Progenitor cell of endocrine pancreas (in vitro differentiated cells): Measurements from ENCODE around the gene CNOT6L. TPM values are rescaled to one million over a fixed set of nuclear protein-coding genes. Genes with fewer than 3 reads are reported as not detected.
A peak's percentile ranks its signal among the peaks of the same experiment; 100 is the strongest.

Experiments
- DNase-seq: peaks from one replicate; pipeline ENCODE4 v3.0.0; 2021; ENCODE audit warnings: low spot score; ENCODE audit not compliant: unreplicated experiment
- H3K27ac Mint-ChIP-seq: 2 replicates; pipeline ENCODE4 v1.8.0; 2021; ENCODE audit warnings: mild to moderate bottlenecking, moderate library complexity, mixed read lengths
- H3K27me3 Mint-ChIP-seq: 2 replicates; pipeline ENCODE4 v1.8.0; 2021; ENCODE audit warnings: mixed read lengths
- H3K36me3 Mint-ChIP-seq: 2 replicates; pipeline ENCODE4 v1.8.0; 2022; ENCODE audit warnings: mixed read lengths; ENCODE audit not compliant: insufficient read depth
- H3K4me1 Mint-ChIP-seq: 2 replicates; pipeline ENCODE4 v1.8.0; 2021; ENCODE audit warnings: low read depth, mixed read lengths
- H3K4me3 Mint-ChIP-seq: 2 replicates; pipeline ENCODE4 v1.8.0; 2021; ENCODE audit warnings: low read depth, mild to moderate bottlenecking, moderate library complexity, mixed read lengths
- H3K9me3 Mint-ChIP-seq: 2 replicates; pipeline ENCODE4 v1.8.0; 2021; ENCODE audit warnings: low read depth, mixed read lengths
- total RNA-seq: library from RNA; stranded (reverse); gene quantifications from 2 replicates; pipeline ENCODE4 v1.2.1, GENCODE V29; 2021
- TF ChIP-seq, protein P1 (sequence below): fragments of 200-600 bp; sonication (generic); IDR thresholded peaks from one replicate; pipeline ENCODE4 v1.5.0; 2021; ENCODE audit warnings: antibody characterized with exemption, mild to moderate bottlenecking; ENCODE audit not compliant: unreplicated experiment

Gene CNOT6L
- total RNA-seq, 1 donor from 2014 or later: 39.7 TPM

GRCh38 chr4:77697860-77698590 lies 121.1 kb downstream of the CNOT6L start:
- Mint-ChIP-seq H3K27me3 (no peaks in the 10 kb centered on the region), H3K27ac (no peak overlapping the region), H3K4me3 (no peak overlapping the region), H3K9me3 (no peaks in the 10 kb centered on the region), H3K36me3 (no peaks in the 10 kb centered on the region), H3K4me1 (peaks cover 21% of the 10 kb centered on the region)
- TF ChIP-seq, protein P1, sequence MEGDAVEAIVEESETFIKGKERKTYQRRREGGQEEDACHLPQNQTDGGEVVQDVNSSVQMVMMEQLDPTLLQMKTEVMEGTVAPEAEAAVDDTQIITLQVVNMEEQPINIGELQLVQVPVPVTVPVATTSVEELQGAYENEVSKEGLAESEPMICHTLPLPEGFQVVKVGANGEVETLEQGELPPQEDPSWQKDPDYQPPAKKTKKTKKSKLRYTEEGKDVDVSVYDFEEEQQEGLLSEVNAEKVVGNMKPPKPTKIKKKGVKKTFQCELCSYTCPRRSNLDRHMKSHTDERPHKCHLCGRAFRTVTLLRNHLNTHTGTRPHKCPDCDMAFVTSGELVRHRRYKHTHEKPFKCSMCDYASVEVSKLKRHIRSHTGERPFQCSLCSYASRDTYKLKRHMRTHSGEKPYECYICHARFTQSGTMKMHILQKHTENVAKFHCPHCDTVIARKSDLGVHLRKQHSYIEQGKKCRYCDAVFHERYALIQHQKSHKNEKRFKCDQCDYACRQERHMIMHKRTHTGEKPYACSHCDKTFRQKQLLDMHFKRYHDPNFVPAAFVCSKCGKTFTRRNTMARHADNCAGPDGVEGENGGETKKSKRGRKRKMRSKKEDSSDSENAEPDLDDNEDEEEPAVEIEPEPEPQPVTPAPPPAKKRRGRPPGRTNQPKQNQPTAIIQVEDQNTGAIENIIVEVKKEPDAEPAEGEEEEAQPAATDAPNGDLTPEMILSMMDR: peak; percentile 38
- no peak for DNase-seq

- no peak for DNase-seq
- Mint-ChIP-seq H3K27me3 (no peaks in the 10 kb centered on the region), H3K4me3 (no peak overlapping the region), H3K9me3 (no peaks in the 10 kb centered on the region), H3K4me1 (peaks cover 21% of the 10 kb centered on the region), H3K27ac (no peak overlapping the region), H3K36me3 (no peaks in the 10 kb centered on the region)
- TF ChIP-seq, protein P1: no peak
Observed at GRCh38 chr4:77695774-77696173, 123.4 kb downstream of the CNOT6L start.

- H3K4me1 Mint-ChIP-seq: peaks cover 10% of the 10 kb centered on the region
- no peaks in the 10 kb centered on the region for H3K9me3 Mint-ChIP-seq
- no peak for DNase-seq
- H3K36me3 Mint-ChIP-seq: no peaks in the 10 kb centered on the region
- no peaks in the 10 kb centered on the region for H3K27me3 Mint-ChIP-seq
- peak overlapping the region; percentile 38 for H3K27ac Mint-ChIP-seq
- TF ChIP-seq, protein P1: no peak
- no peak overlapping the region for H3K4me3 Mint-ChIP-seq
Observed at GRCh38 chr4:77692847-77693432, 126.2 kb downstream of the CNOT6L start.

GRCh38 chr4:77681792-77682191 lies 137.4 kb downstream of the CNOT6L start:
- no peaks in the 10 kb centered on the region for H3K36me3 Mint-ChIP-seq
- no peak overlapping the region for H3K27ac Mint-ChIP-seq
- H3K4me1 Mint-ChIP-seq: no peaks in the 10 kb centered on the region
- TF ChIP-seq, protein P1: no peak
- H3K27me3 Mint-ChIP-seq: no peaks in the 10 kb centered on the region
- H3K4me3 Mint-ChIP-seq: no peak overlapping the region
- DNase-seq: no peak
- peaks cover 3% of the 10 kb centered on the region for H3K9me3 Mint-ChIP-seq

- H3K36me3 Mint-ChIP-seq: no peaks in the 10 kb centered on the region
- TF ChIP-seq, protein P1: no peak
- H3K9me3 Mint-ChIP-seq: no peaks in the 10 kb centered on the region
- H3K27me3 Mint-ChIP-seq: no peaks in the 10 kb centered on the region
- H3K27ac Mint-ChIP-seq: no peak overlapping the region
- no peaks in the 10 kb centered on the region for H3K4me1 Mint-ChIP-seq
- DNase-seq: no peak
- H3K4me3 Mint-ChIP-seq: no peak overlapping the region
Observed at GRCh38 chr4:77676842-77677241, 142.3 kb downstream of the CNOT6L start.
